ENCODE results near the gene C1orf74.

- TF ChIP-seq CTCF (IDR thresholded peaks at IDR 0.05; ENCODE audit: low read depth, low read length) (no peak), POLR2A (IDR thresholded peaks at IDR 0.05; ENCODE audit: extremely low read depth, insufficient read length) (no peak)
Observed at GRCh38 chr1:209769971-209770370, 14.4 kb downstream of the C1orf74 start.
